ENCODE measurements around the gene MYPOP.
"Not testable (repeated sequence)": the region's sequence is repeated elsewhere in the genome, so short reads cannot be mapped to it uniquely, and the experiment has no call there.

MYPOP gene

DNA sequence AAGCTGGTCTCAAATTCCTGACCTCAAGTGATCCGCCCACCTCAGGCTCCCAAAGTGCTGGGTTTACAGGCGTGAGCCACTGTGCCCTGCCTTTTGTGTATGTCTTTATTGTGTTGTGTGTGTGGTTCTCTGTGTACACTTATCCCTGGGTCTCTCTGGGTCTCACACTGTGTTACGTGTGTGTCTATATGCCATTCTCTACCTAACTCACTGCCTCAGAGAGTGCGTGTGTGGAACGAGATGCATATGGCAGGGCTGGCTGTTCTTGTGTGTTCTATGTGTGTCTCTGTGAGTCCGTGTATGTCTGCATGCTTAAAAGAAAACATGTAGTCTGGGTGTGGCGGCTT, 27.8 kb downstream of the MYPOP start:
- Mint-ChIP-seq H3K27ac (peak overlapping the region in 1 of 2 donors; percentile 58), H3K36me3 (ENCODE audit: insufficient read depth) (peaks cover 4% of the 10 kb centered on the region), H3K27me3 (peaks cover 34 to 46% of the 10 kb centered on the region in 2 donors), H3K9me3 (no peaks in the 10 kb centered on the region), H3K4me1 (ENCODE audit: low read depth in 2 of 2) (peaks cover 4 to 6% of the 10 kb centered on the region in 2 donors), H3K4me3 (no peak overlapping the region)
- no peak for ATAC-seq (replicated peaks)
- DNase-seq: no peak

DNA sequence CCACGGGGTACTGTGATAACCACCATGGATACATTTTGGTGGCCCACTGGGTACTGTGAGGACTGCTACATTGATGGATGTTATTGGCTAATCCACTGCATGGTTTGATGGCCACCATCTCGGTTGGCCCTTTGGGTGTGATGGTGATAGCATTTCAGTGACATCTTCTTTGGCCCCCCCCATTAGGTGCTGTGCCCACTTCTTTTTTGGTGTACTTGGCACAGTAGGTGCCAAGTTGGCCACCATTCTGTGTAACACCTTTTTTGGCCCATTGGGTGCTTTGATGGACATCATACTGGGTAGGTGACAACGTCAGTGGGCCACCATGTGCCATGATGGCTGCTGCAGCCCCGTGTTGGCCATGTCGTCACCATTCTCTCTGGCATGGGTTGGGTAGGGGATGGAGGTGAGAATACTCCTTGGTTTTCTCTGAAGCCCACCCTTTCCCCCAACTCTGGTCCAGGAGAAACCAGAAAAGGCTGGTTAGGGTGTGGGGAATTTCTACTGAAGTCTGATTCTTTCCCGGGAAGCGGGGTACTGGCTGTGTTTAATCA, 29.1 kb downstream of the MYPOP start:
- no peaks in the 10 kb centered on the region for H3K9me3 Mint-ChIP-seq
- DNase-seq: no peak

GRCh38 chr19:45872095-45872919, 30.1 kb downstream of the MYPOP start:
- ATAC-seq (replicated peaks): no peak
- H3K9me3 Mint-ChIP-seq: no peaks in the 10 kb centered on the region
- H3K4me1 Mint-ChIP-seq (ENCODE audit: low read depth in 2 of 2): peaks cover 4 to 6% of the 10 kb centered on the region in 2 donors
- peaks cover 4% of the 10 kb centered on the region for H3K36me3 Mint-ChIP-seq (ENCODE audit: insufficient read depth)
- no peak overlapping the region for H3K4me3 Mint-ChIP-seq
- no peak for DNase-seq
- H3K27ac Mint-ChIP-seq: no peak overlapping the region
- peaks cover 16 to 27% of the 10 kb centered on the region in 2 donors for H3K27me3 Mint-ChIP-seq

More for the DNA sequence above, 29.1 kb downstream of the MYPOP start:
- H3K4me1 Mint-ChIP-seq (ENCODE audit: low read depth in 2 of 2): peaks cover 4 to 6% of the 10 kb centered on the region in 2 donors
- no peak overlapping the region for H3K4me3 Mint-ChIP-seq
- no peak overlapping the region for H3K27ac Mint-ChIP-seq
- peaks cover 26 to 37% of the 10 kb centered on the region in 2 donors for H3K27me3 Mint-ChIP-seq
- peaks cover 4% of the 10 kb centered on the region for H3K36me3 Mint-ChIP-seq (ENCODE audit: insufficient read depth)
- no peak for ATAC-seq (replicated peaks)

GRCh38 chr19:45870798-45871197, 31.6 kb downstream of the MYPOP start:
- H3K27ac Mint-ChIP-seq: no peak overlapping the region
- no peaks in the 10 kb centered on the region for H3K4me1 Mint-ChIP-seq (ENCODE audit: low read depth in 2 of 2)
- H3K9me3 Mint-ChIP-seq: no peaks in the 10 kb centered on the region
- no peak overlapping the region for H3K4me3 Mint-ChIP-seq
- DNase-seq: no peak
- peaks cover 4% of the 10 kb centered on the region for H3K36me3 Mint-ChIP-seq (ENCODE audit: insufficient read depth)
- no peak for ATAC-seq (replicated peaks)
- peaks cover 8 to 19% of the 10 kb centered on the region in 2 donors for H3K27me3 Mint-ChIP-seq

DNA sequence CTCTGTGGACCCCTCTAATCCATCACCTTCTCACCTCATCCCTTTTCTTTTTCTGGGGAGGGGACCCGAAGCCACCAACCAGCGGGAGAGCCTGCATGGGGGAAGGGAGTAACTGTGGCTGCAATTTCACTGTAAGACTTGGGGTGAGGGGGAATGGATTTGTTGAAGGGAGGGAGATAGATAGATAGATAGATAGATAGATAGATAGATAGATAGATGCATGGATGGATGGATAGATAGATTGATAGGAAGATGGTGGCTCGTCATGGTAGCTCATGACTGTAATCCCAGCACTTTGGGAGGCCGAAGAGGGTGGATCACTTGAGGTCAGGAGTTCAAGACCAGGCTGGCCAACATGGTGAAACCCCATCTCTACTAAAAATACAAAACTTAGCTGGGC, 35.2 kb downstream of the MYPOP start:
- DNase-seq; ATAC-seq (replicated peaks); H3K4me3 Mint-ChIP-seq; H3K36me3 Mint-ChIP-seq (ENCODE audit: insufficient read depth); H3K27ac Mint-ChIP-seq; H3K9me3 Mint-ChIP-seq: not testable (repeated sequence)
- Mint-ChIP-seq H3K27me3 (peaks cover 7 to 28% of the 10 kb centered on the region in 2 donors), H3K4me1 (ENCODE audit: low read depth in 2 of 2) (peaks cover 17 to 20% of the 10 kb centered on the region in 2 donors)

DNA sequence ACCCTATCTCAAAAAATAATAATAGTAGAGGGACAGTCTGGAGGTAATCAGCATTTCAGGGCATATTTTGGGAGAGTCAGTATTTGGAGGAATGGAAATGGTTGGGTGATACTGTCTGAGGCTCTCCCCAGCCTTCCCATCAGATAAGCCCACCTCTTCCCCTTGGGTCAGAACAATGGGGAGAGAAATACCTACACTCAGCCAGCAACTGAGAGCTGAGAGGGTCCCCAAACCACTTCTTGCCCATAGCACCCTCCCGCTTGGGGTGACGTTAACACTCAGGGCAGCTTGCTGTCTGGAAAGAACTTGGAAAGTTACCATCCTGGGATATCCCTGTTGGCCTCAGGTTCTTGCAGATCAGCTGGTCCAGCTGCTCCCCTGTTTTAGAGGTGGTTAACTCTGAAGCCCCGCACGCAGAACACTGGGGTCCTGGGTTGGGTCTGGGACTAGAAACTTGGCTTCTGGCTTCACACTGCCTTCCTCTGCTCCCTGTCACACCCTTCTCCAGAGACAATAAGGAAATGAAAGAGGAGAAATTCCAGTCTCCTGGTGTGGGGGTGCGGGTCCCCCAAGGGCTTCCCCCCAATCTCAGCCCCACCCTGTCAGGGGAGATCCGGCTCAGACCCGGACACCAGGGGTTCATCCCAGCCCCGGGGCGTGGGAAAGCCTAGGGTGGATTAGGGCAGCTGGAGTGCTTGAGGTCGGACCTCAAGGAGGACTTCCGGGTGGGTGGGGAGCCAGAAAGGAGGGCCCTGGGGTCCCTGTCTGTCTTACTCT, 35.8 kb downstream of the MYPOP start:
- DNase-seq: no peak
- peaks cover 7 to 28% of the 10 kb centered on the region in 2 donors for H3K27me3 Mint-ChIP-seq
- peaks cover 20 to 24% of the 10 kb centered on the region in 2 donors for H3K4me1 Mint-ChIP-seq (ENCODE audit: low read depth in 2 of 2)
- ATAC-seq (replicated peaks): no peak
- no peak overlapping the region for H3K4me3 Mint-ChIP-seq
- no peaks in the 10 kb centered on the region for H3K9me3 Mint-ChIP-seq
- H3K36me3 Mint-ChIP-seq (ENCODE audit: insufficient read depth): peaks cover 5% of the 10 kb centered on the region
- no peak overlapping the region for H3K27ac Mint-ChIP-seq

DNA sequence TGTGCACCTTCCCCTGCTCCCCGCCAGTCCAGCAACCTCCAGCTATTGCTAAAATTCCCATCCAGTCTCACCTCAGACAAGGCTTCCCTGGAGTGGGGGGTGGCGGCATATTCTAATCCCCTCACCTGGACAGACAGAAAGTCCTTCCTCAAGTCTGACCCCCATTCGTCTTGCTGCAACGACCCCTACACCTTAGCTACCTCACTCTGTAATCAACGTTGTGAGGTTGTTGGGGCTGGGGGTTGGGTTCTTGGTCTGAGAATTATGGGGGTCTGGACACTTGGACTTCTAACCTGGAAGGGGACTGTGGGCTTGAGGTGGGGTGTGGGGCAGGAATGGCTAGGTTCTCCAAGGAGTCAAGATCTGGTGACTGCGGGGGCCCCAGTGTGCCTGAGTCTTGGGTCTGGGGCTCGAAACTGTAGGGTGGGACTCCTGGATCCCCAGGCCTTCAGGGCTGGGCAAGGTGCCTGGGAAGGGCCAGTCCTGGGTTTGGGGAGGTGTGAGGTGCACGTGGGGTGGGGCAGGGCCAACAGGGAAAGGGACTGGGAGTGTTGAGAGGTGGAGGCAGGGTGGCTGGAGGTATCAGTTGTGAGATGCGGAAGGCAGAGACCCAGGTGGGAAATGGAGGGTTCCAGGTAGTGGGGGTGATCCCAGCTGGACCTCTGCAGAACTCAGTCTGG, 37.0 kb downstream of the MYPOP start:
- ATAC-seq (replicated peaks) (no peak), DNase-seq (no peak)
- peaks cover 7 to 28% of the 10 kb centered on the region in 2 donors for H3K27me3 Mint-ChIP-seq
- H3K9me3 Mint-ChIP-seq: no peaks in the 10 kb centered on the region
- no peak overlapping the region for H3K27ac Mint-ChIP-seq
- peaks cover 10% of the 10 kb centered on the region for H3K36me3 Mint-ChIP-seq (ENCODE audit: insufficient read depth)
- H3K4me3 Mint-ChIP-seq: peak overlapping the region in 1 of 2 donors; percentile 89
- peaks cover 22 to 24% of the 10 kb centered on the region in 2 donors for H3K4me1 Mint-ChIP-seq (ENCODE audit: low read depth in 2 of 2)

DNA sequence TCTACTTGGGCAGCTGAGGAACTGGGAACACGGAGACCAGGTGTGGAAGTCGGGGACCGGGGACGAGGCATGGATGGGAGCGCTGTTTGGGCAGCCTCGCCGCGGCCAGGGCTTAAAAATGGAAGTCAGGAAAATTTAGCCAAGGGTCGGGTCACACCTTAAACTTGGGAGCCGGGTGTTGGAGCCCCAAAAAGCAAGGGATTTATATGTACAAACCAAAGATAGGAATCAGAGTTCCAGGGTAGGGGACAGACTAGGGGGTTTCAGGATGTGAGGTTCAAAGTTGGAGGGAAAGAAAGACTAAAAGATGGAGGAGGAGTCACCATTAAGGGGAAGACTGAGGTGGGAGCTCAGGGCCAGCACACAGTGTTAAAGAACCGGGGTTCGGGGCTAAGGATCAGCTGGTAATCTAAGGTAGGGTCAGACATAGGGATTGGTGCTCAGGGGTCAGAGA, 37.8 kb downstream of the MYPOP start:
- no peak for ATAC-seq (replicated peaks)
- H3K27ac Mint-ChIP-seq: no peak overlapping the region
- H3K9me3 Mint-ChIP-seq: no peaks in the 10 kb centered on the region
- H3K4me1 Mint-ChIP-seq (ENCODE audit: low read depth in 2 of 2): peaks cover 22 to 24% of the 10 kb centered on the region in 2 donors
- peak overlapping the region; percentile 89 to 96 for H3K4me3 Mint-ChIP-seq
- DNase-seq: no peak
- peaks cover 10% of the 10 kb centered on the region for H3K36me3 Mint-ChIP-seq (ENCODE audit: insufficient read depth)
- peaks cover 7 to 28% of the 10 kb centered on the region in 2 donors for H3K27me3 Mint-ChIP-seq

DNA sequence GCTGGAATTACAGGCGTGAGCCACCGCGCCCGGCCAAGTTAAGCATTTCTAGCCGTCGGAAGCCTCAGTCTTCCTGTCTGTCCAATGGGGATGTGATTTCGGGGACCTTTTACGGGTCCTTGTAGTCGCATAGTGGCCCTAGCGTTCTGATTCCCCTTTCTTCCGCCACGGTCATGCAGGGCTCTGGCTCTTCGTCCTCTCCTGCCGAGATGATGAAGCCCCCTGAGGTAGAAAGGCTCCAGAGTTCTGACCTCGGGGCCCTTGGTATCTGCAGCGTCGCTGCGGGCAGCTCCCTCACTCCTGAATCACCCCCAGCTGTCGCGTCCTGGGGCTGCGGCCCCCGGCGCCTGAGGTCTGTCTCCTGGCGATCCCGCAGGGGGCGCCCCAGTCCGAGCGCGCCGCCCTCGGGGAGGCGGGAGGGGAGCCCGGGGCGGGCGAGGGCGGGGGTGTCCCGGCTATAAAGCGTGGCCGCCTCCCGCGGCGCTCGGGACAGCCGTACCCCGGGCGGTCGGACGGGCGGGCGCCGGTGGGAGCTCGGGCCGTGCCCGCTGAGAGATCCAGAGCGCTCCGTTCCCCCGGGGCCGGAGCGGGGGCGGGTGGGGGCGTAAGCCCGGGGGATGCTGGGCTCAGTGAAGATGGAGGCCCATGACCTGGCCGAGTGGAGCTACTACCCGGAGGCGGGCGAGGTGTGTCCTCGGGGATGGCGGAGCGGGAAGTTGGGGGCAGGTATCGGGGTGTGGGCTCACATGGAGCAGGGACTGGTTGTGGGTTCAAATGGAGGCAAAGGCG, 38.4 kb downstream of the MYPOP start, which contains the start of gene FOXA3:
Gene FOXA3, plus strand, starts transcription at position 487 of the 789 bp plus-strand sequence. Its CDS starts 131 bp downstream, at position 618.
- ATAC-seq (replicated peaks): peak; percentile 21
- no peaks in the 10 kb centered on the region for H3K9me3 Mint-ChIP-seq
- peak; percentile 45 to 58 (median 48) for DNase-seq

DNA sequence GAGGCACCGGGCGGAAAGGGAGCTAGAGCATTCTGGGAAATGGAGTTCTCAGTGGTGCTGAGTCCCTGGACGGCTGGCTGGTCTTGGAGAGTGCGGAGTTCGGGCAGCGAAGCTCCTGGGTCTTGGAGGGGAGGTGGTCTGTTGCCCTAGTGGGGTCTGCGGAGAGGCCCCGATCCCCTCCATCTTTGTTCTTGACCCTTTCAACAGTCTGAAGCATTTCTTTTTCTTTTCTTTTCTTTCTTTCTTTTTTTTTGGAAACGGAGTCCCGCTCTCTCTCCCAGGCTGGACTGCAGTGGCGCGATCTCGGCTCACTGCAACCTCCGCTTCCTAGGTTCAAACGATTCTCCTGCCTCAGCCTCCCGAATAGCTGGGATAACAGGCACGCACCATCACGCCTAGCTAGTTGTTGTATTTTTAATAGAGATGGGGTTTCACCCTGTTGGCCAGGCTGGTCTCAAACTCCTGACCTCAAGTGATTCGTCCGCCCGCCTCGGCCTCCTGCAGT, 39.0 kb downstream of the MYPOP start:
- no peak for ATAC-seq (replicated peaks)
- peaks cover 23 to 24% of the 10 kb centered on the region in 2 donors for H3K4me1 Mint-ChIP-seq (ENCODE audit: low read depth in 2 of 2)
- peak overlapping the region; percentile 89 to 96 for H3K4me3 Mint-ChIP-seq

More for the DNA sequence above, 38.4 kb downstream of the MYPOP start, which contains the start of gene FOXA3:
- Mint-ChIP-seq H3K27me3 (peaks cover 7 to 28% of the 10 kb centered on the region in 2 donors), H3K4me1 (ENCODE audit: low read depth in 2 of 2) (peaks cover 22 to 24% of the 10 kb centered on the region in 2 donors), H3K4me3 (peak within 1 kb of the TSS; percentile 89 to 96), H3K36me3 (ENCODE audit: insufficient read depth) (peaks cover 15% of the 10 kb centered on the region), H3K27ac (peak within 1 kb of the TSS; percentile 94 to 95)

DNA sequence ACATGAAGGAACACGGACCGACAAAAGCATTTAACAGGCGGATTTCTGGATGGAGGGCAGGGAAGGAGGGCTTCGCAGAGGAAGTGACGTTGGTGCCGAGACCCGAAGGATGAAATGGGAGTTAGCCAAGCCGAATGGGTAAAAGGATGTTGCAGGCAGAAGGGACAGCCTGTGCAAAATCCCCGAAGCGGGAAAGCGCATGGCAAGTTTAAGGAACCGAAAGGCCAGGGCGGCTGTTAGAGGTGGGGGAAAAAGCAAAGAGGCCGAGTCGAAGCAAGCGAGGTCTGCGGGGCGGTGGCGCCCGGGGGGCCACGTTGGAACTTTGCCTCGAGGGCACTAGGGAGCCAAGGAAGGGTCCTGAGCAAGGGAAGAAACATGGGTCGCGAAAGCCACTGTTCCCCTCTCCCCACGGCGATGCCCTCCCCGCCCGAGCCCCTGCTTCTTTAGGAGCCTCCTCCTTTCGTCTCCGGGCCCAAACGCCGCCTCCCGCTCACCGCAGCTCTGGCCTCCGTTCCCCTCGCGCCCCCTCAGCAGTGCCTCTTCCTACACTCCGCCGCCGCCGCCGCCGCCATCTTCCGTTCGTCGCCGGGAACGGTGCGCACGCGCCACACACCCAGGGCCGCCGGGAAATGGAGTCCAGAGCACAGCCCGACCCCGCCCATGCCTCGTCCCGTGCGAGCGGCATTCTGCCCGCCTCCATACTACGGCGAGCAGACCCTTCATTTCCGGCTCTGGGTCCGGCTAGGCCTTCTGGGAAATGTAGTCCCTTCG, 39.7 kb downstream of the MYPOP start, which contains the start of gene SYMPK:
Gene SYMPK, minus strand, starts transcription at position 584 of the 771 bp plus-strand sequence. CDS start 8,652 bp downstream, outside the sequence.
- H3K4me1 Mint-ChIP-seq (ENCODE audit: low read depth in 2 of 2): peaks cover 24 to 27% of the 10 kb centered on the region in 2 donors
- DNase-seq (peak; percentile 96 to 98 (median 98)), ATAC-seq (replicated peaks) (peak; percentile 95)
- peak within 1 kb of the TSS; percentile 89 to 96 for H3K4me3 Mint-ChIP-seq
- peak within 1 kb of the TSS; percentile 94 to 95 for H3K27ac Mint-ChIP-seq
- peaks cover 27% of the 10 kb centered on the region for H3K36me3 Mint-ChIP-seq (ENCODE audit: insufficient read depth)
- H3K27me3 Mint-ChIP-seq: peaks cover 7 to 28% of the 10 kb centered on the region in 2 donors
- H3K9me3 Mint-ChIP-seq: no peaks in the 10 kb centered on the region

More for the DNA sequence above, 39.0 kb downstream of the MYPOP start:
- no peak for DNase-seq
- Mint-ChIP-seq H3K9me3 (no peaks in the 10 kb centered on the region), H3K27me3 (peaks cover 7 to 28% of the 10 kb centered on the region in 2 donors), H3K27ac (peak overlapping the region; percentile 94 to 95), H3K36me3 (ENCODE audit: insufficient read depth) (peaks cover 21% of the 10 kb centered on the region)
